ENCODE results near the gene DDX51.
"Not testable (repeated sequence)": the region's sequence is repeated elsewhere in the genome, so short reads cannot be mapped to it uniquely, and the experiment has no call there.

DDX51 gene

DNA sequence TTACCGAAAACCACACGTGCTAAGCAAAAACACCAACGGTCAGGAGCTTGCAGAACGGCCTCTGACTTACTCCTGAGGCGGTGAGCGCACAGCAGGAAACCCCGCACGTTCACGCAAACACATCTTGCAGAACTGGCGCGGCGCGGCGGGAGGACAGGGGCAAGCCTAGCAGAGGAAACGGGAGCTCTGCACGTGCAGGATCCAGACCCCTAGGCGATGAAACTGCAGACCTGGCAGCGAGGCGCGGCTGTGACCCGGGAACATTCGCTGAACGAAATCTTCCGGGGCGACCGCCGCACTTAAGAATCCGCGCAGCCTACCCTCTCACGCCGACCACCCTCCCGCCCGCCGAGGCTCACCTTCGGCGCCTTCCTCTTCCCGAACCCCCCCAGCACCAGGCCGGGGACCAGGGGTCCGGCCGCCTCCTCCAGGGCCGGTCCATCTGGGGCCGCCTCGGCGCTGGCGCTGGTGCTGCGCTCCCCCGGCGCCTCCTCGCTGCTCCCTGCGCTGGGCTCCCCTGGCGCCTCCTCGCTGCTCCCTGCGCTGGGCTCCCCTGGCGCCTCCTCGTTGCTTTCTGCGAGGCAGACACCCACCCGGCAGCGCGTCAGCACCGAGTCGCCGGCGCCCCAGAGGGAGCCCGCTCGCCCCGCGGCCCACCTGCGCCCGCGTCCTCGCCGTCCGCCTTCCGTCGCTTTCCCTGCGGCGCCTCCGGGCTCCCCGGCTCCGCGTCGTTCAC lies 615 bp downstream of the DDX51 start:
- DNase-seq (ENCODE audit: insufficient read length, low spot score) (no peak), FAIRE-seq (no peak)

DNA sequence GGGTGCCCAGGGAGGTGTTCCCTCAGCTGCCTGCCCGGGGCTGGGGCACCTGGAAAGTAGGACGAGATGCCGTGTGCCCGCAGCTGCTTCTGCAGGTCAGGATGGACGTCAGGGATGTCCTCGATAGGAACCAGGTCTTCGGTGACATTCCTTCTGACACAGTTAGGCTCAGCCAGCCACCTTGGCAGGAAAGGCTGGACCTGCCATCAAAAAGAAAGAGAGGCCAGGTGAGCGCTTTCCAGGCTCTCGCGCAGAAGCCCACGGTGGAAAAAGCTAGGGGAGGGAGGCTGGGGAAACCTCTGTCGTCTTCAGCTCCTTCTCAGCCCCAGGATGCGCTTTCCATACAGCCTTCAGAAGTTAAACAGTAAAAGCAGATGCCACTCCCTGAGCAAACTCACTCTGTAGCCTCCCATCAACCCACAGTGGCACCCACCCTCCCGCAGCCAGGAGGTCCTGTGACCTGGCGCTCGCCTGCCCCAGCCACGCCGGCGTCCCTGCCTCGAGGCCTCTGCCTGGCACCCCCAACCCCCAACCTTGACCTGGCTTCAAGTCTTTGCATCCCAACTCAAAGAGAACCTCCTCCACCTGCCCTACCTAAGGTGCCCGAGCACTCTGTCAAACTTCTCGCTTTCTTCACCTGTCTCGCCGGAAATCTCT lies 1.3 kb downstream of the DDX51 start:
- no peak for FAIRE-seq
- no peak for DNase-seq (ENCODE audit: insufficient read length, low spot score)

DNA sequence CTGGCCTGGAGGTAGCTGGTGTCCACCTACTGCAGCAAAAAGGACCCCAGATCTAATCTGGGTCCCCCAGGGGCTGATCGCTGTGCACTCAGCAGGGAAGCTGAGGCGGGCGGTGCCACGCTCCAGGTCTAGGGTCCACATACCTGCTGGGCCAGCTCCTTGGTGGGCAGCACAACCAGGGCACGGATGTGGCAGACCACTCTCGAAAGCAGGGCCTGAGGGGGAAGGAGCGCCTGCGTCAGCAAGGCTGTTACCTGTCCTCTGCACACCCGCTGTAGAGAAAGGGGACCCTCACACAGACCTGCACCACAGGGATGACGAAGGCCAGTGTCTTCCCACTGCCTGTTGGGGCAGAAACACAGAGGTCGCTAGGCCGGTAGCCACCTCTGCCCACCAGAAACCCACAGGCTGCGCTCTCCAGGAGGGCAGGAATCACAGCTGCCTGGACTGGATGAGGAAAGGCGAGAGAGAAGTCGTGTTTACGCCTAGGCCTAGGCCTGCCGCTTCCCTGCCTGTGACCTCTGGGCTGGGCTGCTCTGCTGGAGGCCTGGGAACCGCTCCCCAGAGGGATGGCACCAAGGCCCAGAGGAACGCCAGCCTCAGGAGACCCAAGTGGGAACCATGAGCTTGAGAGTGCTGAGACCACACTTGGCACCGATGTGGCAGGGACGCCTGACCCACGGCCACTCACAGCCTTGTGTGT lies 2.0 kb downstream of the DDX51 start:
- no peak for DNase-seq (ENCODE audit: insufficient read length, low spot score)
- no peak for FAIRE-seq

DNA sequence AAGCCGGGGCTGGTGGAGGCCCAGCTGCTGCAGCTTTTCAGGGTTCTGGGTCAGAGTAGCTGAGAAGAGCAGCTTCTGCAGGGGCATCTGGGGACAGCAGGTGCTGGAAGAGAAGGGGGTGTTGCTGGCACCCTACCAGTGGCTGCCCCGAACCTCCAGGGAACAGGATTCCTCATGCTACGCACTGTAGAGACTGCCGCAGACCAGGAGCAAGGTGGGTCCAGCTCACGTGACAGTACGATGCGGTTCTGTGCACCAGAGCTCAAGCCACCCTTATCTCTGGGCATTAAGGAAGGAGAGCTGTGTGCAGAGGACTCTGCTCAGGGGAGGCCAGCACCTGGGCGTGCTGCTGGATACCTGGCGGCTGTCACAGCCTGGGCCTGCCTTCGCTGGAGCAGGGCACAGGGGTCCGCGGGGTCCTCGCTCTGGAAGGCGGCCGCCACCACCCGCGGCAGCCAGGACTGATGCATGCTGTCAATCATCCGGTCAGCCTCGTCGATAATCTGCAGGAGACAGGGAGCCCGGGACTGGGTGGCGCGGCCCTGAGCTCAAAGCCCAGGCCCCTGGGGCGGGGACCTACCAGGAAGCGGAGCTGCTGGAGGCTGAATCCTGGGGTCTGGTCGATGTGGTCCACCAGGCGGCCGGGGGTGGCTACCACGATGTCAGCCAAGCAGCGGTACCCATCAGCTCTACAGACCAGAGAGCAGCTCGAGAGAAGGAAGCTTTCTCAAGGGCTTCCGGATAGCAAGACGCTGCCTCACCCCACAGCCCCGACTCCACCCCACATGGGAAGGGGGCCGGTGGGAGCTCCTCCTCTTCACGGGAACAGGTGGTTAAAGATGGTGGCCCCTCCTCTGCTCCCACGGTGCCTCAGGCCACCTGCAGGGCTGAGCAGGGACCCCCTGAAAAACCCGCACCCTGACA lies 2.9 kb downstream of the DDX51 start:
- FAIRE-seq (no peak), DNase-seq (ENCODE audit: insufficient read length, low spot score) (no peak)

DNA sequence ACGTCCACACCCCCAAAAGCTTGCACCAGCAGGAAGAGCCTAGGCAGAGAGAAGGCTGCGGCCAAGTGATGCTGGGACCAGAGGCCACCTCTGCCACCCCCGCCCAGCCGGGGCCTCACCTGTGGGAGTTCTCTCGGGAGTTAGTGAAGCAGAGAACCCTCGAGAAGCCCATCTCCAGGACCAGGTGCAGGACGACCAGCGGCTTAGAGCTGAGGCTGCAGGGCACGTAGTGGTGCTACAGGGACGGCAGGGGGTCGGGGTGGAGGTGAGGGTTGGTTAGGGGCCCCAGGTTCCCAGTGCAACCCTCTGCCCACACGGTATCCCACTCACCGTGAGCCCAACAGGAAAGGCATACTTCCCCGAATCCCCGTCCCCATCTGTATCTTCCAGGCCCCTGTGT lies 3.6 kb downstream of the DDX51 start:
- FAIRE-seq (no peak), DNase-seq (ENCODE audit: insufficient read length, low spot score) (no peak)

DNA sequence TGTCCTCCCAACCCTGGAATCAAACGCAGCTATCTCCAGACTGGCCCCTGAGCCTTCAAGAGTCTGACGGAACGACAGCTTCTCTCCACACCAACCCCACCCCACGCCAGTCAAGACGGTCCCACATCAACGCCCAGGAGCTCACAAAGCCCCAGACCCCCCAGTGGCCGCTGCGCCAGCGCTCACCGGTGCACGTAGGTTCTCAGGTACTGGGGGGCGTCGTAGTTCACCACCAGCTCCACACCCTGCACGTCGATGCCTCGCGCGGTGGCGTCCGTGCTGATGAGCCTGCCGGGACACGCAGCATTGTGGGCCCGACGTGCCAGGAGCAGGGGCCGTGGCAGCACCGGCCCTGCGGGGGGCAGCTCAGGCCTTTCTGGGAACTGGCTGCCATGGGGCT lies 4.2 kb downstream of the DDX51 start:
- FAIRE-seq (no peak), DNase-seq (ENCODE audit: insufficient read length, low spot score) (no peak)

DNA sequence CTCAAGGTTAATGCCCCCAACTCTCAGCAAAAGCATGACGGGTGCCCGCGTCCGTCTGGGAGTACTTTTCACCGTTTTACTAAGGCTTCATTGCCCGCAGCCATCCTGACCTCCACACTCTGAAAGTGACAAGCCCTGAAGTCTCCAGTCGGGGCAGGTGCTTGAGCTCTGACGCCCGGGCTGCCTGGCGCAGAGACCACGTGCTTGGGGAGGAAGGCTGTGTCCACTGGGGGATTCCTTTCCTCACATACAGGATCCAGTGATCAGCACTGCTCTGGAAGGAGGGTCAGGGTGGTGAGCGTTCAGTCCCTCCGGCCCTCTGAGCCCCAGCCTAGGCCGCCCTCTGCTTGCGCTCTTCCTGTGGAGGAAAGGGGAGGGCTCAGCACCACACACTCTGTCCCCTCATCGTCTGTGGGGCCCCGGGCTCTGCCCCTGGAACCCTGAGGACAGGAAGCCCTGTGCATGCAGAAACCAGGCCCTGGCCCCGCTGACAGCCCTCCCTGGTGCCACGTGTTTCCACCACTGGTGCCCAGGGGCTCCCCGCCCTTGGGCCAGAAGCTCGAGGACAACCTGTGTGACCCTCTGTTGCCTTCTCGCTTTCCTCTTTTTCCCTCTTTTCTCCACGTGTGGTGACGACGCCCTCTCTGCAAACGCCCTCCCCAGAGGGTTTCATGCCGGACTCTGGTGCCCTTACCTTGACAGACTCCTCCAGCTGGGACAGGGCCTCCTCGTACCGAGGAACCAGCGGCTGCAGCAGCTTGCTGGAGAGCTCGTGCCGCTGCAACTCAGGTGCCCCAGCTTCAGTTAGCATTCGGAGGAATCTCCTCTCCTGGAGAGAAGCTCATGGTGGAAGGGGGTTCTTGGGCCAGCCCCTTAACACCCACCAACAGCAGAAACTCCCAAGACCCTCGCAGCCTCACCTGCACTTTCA lies 4.9 kb downstream of the DDX51 start:
- DNase-seq (ENCODE audit: insufficient read length, low spot score) (no peak), FAIRE-seq (no peak)

DNA sequence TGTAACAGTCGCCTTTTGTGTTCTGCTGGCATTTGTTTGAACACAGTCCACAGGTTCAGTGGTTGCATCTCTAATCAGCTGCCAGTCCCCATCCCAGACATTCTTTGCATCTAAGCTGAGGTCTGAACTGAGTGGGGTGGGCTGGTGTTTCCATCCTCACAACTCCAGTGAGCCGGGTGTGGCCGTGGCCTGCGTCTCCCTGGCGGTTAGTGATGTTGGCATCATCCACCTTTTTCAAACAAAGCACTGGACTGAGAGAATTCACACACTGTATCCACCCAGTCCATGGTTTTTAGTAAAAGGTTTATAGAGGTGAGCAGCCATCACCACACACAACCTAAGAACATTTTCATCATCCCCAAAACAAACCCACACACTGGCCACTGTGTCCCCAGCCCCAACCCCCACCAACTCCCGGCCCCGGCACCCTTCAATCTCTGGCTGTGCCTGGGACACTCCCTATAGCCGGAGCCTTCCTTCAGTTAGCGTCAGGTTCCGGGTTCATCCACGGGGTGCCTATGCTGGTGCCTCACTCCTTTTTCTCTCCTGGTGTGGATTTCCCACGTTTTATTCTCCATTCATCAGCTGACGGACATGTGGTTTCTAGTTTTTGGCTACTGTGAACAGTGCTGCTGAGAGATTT lies 6.5 kb downstream of the DDX51 start:
- FAIRE-seq (no peak), DNase-seq (ENCODE audit: insufficient read length, low spot score) (no peak)

DNA sequence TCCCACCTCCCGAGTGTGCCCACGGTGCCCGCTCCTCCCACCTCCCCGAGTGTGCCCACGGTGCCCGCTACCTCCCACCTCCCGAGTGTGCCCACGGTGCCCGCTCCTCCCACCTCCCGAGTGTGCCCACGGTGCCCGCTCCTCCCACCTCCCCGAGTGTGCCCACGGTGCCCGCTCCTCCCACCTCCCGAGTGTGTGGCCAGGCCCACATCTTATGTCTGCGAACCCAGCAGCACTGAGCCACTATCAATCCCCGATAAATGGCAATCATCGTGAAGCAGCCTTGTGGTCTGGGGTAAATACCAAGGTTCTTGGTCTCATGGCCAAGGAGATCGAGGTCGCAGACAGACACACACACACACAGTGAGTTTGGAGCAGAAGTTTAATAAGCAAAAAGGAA lies 7.9 kb downstream of the DDX51 start:
- FAIRE-seq; DNase-seq (ENCODE audit: insufficient read length, low spot score): not testable (repeated sequence)

DNA sequence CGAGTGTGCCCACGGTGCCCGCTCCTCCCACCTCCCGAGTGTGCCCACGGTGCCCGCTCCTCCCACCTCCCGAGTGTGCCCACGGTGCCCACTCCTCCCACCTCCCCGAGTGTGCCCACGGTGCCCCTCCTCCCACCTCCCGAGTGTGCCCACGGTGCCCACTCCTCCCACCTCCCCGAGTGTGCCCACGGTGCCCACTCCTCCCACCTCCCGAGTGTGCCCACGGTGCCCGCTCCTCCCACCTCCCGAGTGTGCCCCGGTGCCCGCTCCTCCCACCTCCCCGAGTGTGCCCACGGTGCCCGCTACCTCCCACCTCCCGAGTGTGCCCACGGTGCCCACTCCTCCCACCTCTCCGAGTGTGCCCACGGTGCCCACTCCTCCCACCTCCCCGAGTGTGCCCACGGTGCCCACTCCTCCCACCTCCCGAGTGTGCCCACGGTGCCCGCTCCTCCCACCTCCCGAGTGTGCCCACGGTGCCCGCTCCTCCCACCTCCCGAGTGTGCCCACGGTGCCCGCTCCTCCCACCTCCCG lies 9.4 kb downstream of the DDX51 start:
- not testable (repeated sequence) for DNase-seq (ENCODE audit: insufficient read length, low spot score); FAIRE-seq

DNA sequence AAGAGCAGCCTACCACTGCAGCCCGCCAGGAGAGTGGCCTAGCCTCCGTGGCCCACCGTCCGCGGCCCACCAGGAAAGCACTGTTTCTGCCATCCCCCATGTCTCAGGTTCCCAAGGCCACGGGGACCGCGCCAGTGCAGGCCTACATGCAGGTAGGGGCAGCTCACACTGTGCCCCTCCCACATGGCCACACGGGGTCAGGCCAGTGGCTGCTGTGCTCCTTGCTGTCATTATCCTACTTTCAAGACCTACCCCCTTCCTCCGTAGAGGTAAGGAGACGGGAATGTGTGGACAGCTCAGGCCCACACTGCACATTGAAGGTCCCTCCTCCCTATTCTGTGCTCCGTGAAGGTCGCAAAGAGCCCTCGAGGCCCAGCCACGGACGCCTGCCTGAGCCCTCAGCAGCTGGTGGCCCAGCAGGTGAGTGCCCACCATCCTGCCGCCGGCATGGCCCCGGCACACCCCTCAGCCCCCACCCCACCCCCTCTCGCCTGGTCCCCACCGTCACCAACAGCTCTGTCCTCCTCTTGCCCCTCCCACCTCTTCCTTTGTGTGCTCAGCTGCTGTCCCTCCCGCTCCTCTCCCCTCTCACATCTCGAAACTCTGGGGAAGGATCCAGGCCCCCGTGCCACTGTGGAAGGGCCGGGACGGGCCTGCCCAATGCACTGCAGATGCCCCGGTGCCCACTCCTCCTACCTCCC lies 10.0 kb downstream of the DDX51 start:
- FAIRE-seq = no peak
- no peak for DNase-seq (ENCODE audit: insufficient read length, low spot score)

DNA sequence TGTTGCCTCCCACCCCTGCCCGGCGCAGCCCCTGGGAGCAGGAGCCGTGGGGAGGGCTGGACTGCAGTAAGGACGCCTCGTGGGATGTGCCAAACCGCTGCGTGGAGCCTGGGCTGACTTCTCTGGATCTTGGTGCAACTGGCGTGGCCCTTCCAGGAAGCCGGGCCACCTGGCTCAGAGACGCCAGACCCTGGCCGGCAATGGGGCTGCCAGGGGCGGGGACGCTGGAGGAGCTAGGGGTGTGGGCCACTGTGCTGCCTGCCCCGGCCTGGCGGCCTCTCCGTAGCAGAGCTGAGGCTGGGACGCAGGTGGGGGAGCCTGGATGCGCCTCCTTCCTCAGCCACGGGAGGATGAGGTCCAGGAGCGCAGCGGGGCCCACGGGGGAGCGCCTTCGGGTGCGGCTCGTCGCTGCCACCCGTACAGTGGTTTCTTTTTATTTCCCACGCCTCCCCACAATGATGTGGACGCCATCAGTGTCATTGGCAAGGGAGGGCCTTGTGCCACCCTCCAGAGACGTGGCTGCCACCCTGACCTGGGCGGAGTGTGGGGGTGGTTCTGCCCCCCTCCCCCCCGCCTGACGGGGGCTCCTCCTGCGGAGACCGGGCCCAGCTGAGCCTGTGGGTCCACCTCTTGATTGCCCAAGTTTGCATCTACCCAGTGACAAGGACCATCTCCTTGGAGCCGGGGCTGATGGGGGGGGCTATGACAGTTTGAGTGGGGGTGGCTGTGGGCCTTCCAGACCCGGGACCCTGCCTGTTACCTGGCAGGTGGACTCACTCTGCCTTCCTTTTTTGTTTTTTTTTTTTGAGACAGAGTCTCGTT lies 11.3 kb downstream of the DDX51 start:
- no peak for FAIRE-seq
- no peak for DNase-seq (ENCODE audit: insufficient read length, low spot score)

DNA sequence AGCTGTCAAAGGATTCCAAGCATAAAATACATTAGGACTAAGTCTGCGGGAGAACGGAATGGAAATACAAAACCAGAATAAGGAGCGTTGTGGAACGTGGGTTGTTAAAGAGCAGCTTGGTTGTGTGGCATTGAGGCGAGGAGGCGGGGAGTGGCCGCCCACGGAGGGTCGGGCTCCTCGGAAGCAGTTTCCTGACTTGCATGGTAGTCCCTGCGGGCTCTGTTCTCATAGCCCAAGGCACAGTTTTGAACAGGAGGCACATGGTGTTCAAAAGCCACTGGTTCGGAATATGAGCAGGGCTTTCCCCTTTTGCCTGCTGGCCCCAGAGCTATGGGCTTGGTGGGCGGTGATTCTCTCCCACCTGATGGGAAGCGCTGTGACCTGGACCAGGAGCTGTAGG lies 12.2 kb downstream of the DDX51 start:
- FAIRE-seq (no peak), DNase-seq (ENCODE audit: insufficient read length, low spot score) (no peak)

DNA sequence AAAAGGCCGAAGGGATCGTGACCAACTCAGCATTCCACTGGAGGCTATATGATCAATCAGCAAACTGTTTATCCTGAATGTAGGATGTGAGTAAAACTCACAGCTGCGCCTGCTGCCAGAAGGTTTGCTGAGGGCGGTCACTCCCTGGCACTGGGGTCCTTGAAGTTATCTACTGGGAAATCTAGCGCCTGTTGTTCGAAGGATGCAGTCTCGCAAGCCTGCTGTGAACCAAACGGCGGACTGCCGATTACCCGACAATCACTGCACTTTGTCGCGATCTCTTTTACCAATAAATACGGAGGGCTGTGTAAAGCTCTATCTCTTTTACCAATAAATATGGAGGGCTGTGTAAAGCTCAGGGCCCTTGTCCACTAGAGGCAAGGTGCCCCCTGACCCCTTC lies 12.9 kb downstream of the DDX51 start:
- DNase-seq (ENCODE audit: insufficient read length, low spot score) (no peak), FAIRE-seq (no peak)

DNA sequence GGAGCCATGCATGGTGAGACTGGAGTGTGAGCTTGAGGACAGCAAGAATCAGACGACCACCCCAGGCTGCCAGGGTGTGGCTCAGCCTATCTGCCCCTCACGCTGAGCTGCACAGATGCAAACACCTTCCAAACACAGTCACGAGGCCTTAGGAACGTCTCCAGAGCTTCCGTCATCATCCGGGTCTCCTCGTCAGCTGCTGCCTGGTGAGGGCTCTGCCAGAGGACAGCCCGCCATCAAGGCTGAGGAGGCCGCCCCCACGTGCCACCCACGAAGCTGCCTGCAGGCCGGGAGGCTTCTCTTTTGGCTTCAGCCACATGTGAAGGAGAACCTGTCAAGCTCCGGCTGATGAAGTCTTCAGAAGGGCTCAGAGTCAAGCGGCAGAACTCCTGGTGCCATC lies 13.4 kb downstream of the DDX51 start:
- FAIRE-seq = no peak

DNA sequence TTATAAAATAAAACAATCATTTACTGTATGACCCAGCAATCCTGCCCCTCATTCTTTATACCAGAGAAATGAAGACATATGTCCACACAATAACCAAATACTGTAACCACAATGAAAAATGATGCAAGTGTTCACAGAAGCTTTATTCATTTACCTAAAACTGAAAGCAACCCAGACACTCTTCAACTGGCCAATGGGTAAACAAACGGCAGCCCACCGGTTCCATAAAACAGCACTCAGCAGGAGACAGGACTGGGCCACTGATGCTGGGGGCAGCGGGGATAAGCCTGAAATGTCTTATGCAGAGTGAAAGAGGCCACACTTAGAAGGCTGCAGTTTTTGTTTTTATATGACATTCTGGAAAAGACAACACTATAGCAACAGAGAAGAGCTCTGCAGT lies 15.1 kb downstream of the DDX51 start:
- DNase-seq (ENCODE audit: insufficient read length, low spot score) (no peak), FAIRE-seq (no peak)

More for the DNA sequence above, 13.4 kb downstream of the DDX51 start:
- no peak for DNase-seq (ENCODE audit: insufficient read length, low spot score)

DNA sequence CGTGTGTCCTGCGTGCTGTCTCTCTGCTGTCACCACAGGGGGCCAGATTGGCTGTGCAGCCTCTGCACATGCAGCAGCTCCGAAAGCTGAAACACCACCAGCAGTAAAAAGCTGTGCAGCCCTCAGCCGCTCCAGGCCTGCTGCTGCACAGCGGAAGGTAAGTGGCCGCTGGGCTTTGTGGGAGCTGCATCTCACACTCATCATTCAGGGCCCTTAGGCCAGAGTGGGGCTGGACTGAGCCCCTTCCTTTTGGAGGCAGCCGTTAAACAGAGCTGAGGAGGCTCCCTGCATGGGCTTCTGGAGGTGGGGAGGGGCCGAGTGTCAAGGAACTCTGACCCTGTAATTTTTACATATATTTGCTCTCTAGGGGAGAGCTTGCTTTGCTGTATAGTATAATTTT lies 17.1 kb downstream of the DDX51 start:
- no peak for DNase-seq (ENCODE audit: insufficient read length, low spot score)
- no peak for FAIRE-seq

DNA sequence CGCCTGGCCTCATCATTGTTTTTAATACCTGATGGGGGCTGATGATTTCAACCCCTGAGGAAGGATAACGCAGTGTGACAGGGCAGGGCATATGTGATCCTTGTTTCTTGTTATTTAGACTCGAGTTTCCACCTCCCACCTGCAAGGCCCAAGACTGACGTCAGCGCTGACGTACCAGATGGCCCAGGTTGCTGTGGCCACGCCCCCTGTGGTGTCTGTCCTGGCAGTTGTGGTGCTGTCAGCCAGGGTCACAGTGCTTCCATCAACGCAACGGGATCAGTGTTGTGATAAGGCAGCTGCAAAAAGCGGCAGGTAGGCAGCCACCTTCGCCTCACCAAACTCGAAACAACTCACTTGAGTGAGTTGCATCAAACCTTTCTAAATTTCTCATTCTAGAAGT lies 18.4 kb downstream of the DDX51 start:
- FAIRE-seq = no peak
- DNase-seq (ENCODE audit: insufficient read length, low spot score) = no peak

All from HTR-8/SVneo (cell line).